HEK293 (cell line): ENCODE data around the gene TCF12.

Experiments
- CTCF ChIA-PET: fragments of 350-600 bp; formaldehyde crosslinking; extraction: SDS; loops from one replicate; lab custom pipeline; 2021; ENCODE audit warnings: antibody characterized with exemption; lab: Yijun Ruan, JAX
- POLR2A ChIA-PET: fragments of 300-600 bp; formaldehyde crosslinking; extraction: SDS; loops from one replicate; lab custom pipeline; 2020; ENCODE audit warnings: antibody characterized with exemption, inconsistent platforms; lab: Yijun Ruan, JAX
- H3K27ac ChIP-seq: fragments of 200-500 bp; sonication (Bioruptor generic); 2 replicates; pipeline ENCODE4 v1.5.1; 2014; ENCODE audit warnings: low read depth, low read length, control low read depth, inconsistent platforms; ENCODE audit errors: extremely low read depth
- H3K36me3 ChIP-seq, 2 experiments: fragments of 200-500 bp in 1 of 2; sonication (Bioruptor generic) in 1 of 2; 1 replicate in 1 of 2; 2 replicates in 1 of 2; pipeline ENCODE4 v1.5.1; 2014 to 2017; ENCODE audit warnings: inconsistent platforms in 2 of 2, low read length in 2 of 2; ENCODE audit not compliant: control insufficient read depth in 2 of 2, insufficient read depth in 1 of 2
- H3K4me1 ChIP-seq: fragments of 200-500 bp; sonication (Bioruptor generic); 2 replicates; pipeline ENCODE4 v1.5.1; 2014; ENCODE audit warnings: mild to moderate bottlenecking, low read length, inconsistent platforms; ENCODE audit not compliant: control insufficient read depth, insufficient read depth
- H3K4me3 ChIP-seq: 2 replicates; pipeline ENCODE4 v1.5.1; 2011; ENCODE audit warnings: low read depth, mild to moderate bottlenecking, control low read depth, low read length, moderate library complexity
- H3K9me3 ChIP-seq: fragments of 200-500 bp; sonication (Bioruptor generic); 2 replicates; pipeline ENCODE4 v1.5.1; 2014; ENCODE audit warnings: low read depth, low read length, inconsistent platforms; ENCODE audit not compliant: control insufficient read depth, insufficient read depth
- BCL6B ChIP-seq: fragments of 450-650 bp; formaldehyde crosslinking; IDR thresholded peaks from 2 replicates; pipeline ENCODE4 v1.5.1; 2017; ENCODE audit warnings: missing biosample characterization, missing genetic modification characterization
- GLIS2 ChIP-seq: fragments of 450-650 bp; formaldehyde crosslinking; IDR thresholded peaks from 2 replicates; pipeline ENCODE4 v1.5.1; 2016; ENCODE audit warnings: missing biosample characterization, missing genetic modification characterization
- KLF10 ChIP-seq: fragments of 450-650 bp; IDR thresholded peaks from 2 replicates; pipeline ENCODE4 v1.5.1; 2018; ENCODE audit warnings: missing biosample characterization, mild to moderate bottlenecking, missing genetic modification characterization
- REST ChIP-seq: fragments of 450-650 bp; formaldehyde crosslinking; IDR thresholded peaks from 2 replicates; pipeline ENCODE4 v1.5.1; 2016; ENCODE audit warnings: missing biosample characterization, missing genetic modification characterization
- SETDB1 ChIP-seq: IDR thresholded peaks from one replicate; pipeline ENCODE4 v1.6.1; 2017; ENCODE audit warnings: mild to moderate bottlenecking, low read length, moderate library complexity, mixed read lengths; ENCODE audit not compliant: insufficient read length
- ZBTB1 ChIP-seq: fragments of 450-650 bp; formaldehyde crosslinking; IDR thresholded peaks from 2 replicates; pipeline ENCODE4 v1.5.1; 2016; ENCODE audit warnings: missing biosample characterization, missing genetic modification characterization
- ZBTB44 ChIP-seq: fragments of 450-650 bp; IDR thresholded peaks from 2 replicates; pipeline ENCODE4 v1.5.1; 2018; ENCODE audit warnings: missing biosample characterization, mild to moderate bottlenecking, missing genetic modification characterization
- ZNF132 ChIP-seq: fragments of 450-650 bp; formaldehyde crosslinking; IDR thresholded peaks from 2 replicates; pipeline ENCODE4 v1.5.1; 2017; ENCODE audit warnings: missing biosample characterization, missing genetic modification characterization, borderline replicate concordance
- ZNF175 ChIP-seq: fragments of 450-650 bp; formaldehyde crosslinking; IDR thresholded peaks from 2 replicates; pipeline ENCODE4 v1.5.1; 2016; ENCODE audit warnings: missing biosample characterization, missing genetic modification characterization
- ZNF354C ChIP-seq: fragments of 450-650 bp; formaldehyde crosslinking; IDR thresholded peaks from 2 replicates; pipeline ENCODE4 v1.5.1; 2016; ENCODE audit warnings: missing biosample characterization, missing genetic modification characterization, low read depth, borderline replicate concordance
- ZNF366 ChIP-seq: fragments of 450-650 bp; formaldehyde crosslinking; conservative IDR thresholded peaks from 2 replicates; pipeline ENCODE4 v1.5.1; 2016; ENCODE audit warnings: missing biosample characterization, missing genetic modification characterization
- ZNF398 ChIP-seq: fragments of 450-650 bp; formaldehyde crosslinking; IDR thresholded peaks from 2 replicates; pipeline ENCODE4 v1.5.1; 2017; ENCODE audit warnings: missing biosample characterization, missing genetic modification characterization
- ZNF843 ChIP-seq: fragments of 450-650 bp; formaldehyde crosslinking; IDR thresholded peaks from 2 replicates; pipeline ENCODE4 v1.5.1; 2016; ENCODE audit warnings: missing biosample characterization, missing genetic modification characterization

The TCF12 gene

GRCh38 chr15:57282686-57283085, 364.2 kb downstream of the TCF12 start (continued):
- TF ChIP-seq ZNF132 (no peak), ZNF398 (no peak), GLIS2 (tag by site-specific recombination) (no peak), BCL6B (tag by site-specific recombination) (no peak), ZNF354C (tag by site-specific recombination) (no peak), ZNF843 (no peak), ZNF175 (tag by site-specific recombination) (no peak), SETDB1 (no peak), ZBTB1 (no peak), ZBTB44 (tag by site-specific recombination) (no peak), KLF10 (tag by site-specific recombination) (no peak), REST (tag by site-specific recombination) (no peak)

GRCh38 chr15:57283774-57284503, 365.5 kb downstream of the TCF12 start:
- Histone ChIP-seq H3K4me1 (no peaks in the 10 kb centered on the region), H3K36me3 (peaks cover 0 to 21% of the 10 kb centered on the region in 2 experiments; a peak in 2 of 3 replicates), H3K27ac (no peak overlapping the region), H3K4me3 (no peak overlapping the region), H3K9me3 (no peaks in the 10 kb centered on the region)
- POLR2A ChIA-PET, result no interaction called here
- no peak for TF ChIP-seq ZNF398
- no peak for TF ChIP-seq ZNF366 (tag by site-specific recombination)
- CTCF ChIA-PET, result no interaction called here
